Measurements from ENCODE around the gene PDE4B.

PDE4B gene

GRCh38 chr1:66035616-66036245 lies 243.0 kb downstream of the PDE4B start:
- in situ Hi-C loops (cut with HindIII; ENCODE audit: low sequenced_read_pairs), result no loop called here
- no peak for DNase-seq (ENCODE audit: low read depth, low spot score)
- no peak for TF ChIP-seq CTCF (IDR thresholded peaks at IDR 0.05; ENCODE audit: low read depth, low read length)
- no peak overlapping the region for H3K4me3 ChIP-seq (ENCODE audit: low read depth, low read length)

- H3K4me3 ChIP-seq (ENCODE audit: low read depth, low read length), result no peak overlapping the region
- TF ChIP-seq CTCF (IDR thresholded peaks at IDR 0.05; ENCODE audit: low read depth, low read length), result no peak
- in situ Hi-C loops (cut with HindIII; ENCODE audit: low sequenced_read_pairs), result no loop called here
- DNase-seq (ENCODE audit: low read depth, low spot score), result no peak
Measured at GRCh38 chr1:66041654-66042053, 249.0 kb downstream of the PDE4B start.

- H3K4me3 ChIP-seq (ENCODE audit: low read depth, low read length), result no peak overlapping the region
- in situ Hi-C loops (cut with HindIII; ENCODE audit: low sequenced_read_pairs), result no loop called here
- no peak for DNase-seq (ENCODE audit: low read depth, low spot score)
- no peak for TF ChIP-seq CTCF (IDR thresholded peaks at IDR 0.05; ENCODE audit: low read depth, low read length)
Measured at GRCh38 chr1:66043186-66043585, 250.5 kb downstream of the PDE4B start.

GRCh38 chr1:66044912-66045311 lies 252.2 kb downstream of the PDE4B start:
- no peak for DNase-seq (ENCODE audit: low read depth, low spot score)
- no peak overlapping the region for H3K4me3 ChIP-seq (ENCODE audit: low read depth, low read length)
- in situ Hi-C loops (cut with HindIII; ENCODE audit: low sequenced_read_pairs), result no loop called here
- no peak for TF ChIP-seq CTCF (IDR thresholded peaks at IDR 0.05; ENCODE audit: low read depth, low read length)

- in situ Hi-C loops (cut with HindIII; ENCODE audit: low sequenced_read_pairs), result no loop called here
- H3K4me3 ChIP-seq (ENCODE audit: low read depth, low read length), result no peak overlapping the region
- no peak for TF ChIP-seq CTCF (IDR thresholded peaks at IDR 0.05; ENCODE audit: low read depth, low read length)
- no peak for DNase-seq (ENCODE audit: low read depth, low spot score)
Measured at GRCh38 chr1:66046415-66046814, 253.7 kb downstream of the PDE4B start.

GRCh38 chr1:66048011-66048410 lies 255.3 kb downstream of the PDE4B start:
- no peak overlapping the region for H3K4me3 ChIP-seq (ENCODE audit: low read depth, low read length)
- no peak for DNase-seq (ENCODE audit: low read depth, low spot score)
- TF ChIP-seq CTCF (IDR thresholded peaks at IDR 0.05; ENCODE audit: low read depth, low read length), result no peak
- in situ Hi-C loops (cut with HindIII; ENCODE audit: low sequenced_read_pairs), result no loop called here

GRCh38 chr1:66050123-66050522 lies 257.4 kb downstream of the PDE4B start:
- no peak for TF ChIP-seq CTCF (IDR thresholded peaks at IDR 0.05; ENCODE audit: low read depth, low read length)
- no peak overlapping the region for H3K4me3 ChIP-seq (ENCODE audit: low read depth, low read length)
- in situ Hi-C loops (cut with HindIII; ENCODE audit: low sequenced_read_pairs), result no loop called here
- no peak for DNase-seq (ENCODE audit: low read depth, low spot score)

All from astrocyte of the spinal cord (primary cell).